H1 (cell line): ENCODE measurements around the gene KPRP. TPM values are rescaled to one million over a fixed set of nuclear protein-coding genes. Genes with fewer than 3 reads are reported as not detected.

Source experiments
- CTCF ChIA-PET: fragments of 300-600 bp; sonication (Branson Sonifier 250); formaldehyde crosslinking; loops from one replicate; lab custom pipeline; 2021; ENCODE audit not compliant: partially characterized antibody; lab: Charles Lee
- POLR2A ChIA-PET: fragments of 300-600 bp; sonication (Branson Sonifier 250); formaldehyde crosslinking; loops from one replicate; lab custom pipeline; 2021; ENCODE audit warnings: inconsistent platforms; ENCODE audit not compliant: partially characterized antibody; lab: Charles Lee
- DNase-seq, 2 experiments: peaks; one replicate each; pipeline versions ENCODE4 v3.0.0 to v3.0.0-alpha.2; 2010 to 2022; ENCODE audit warnings: low spot score in 2 of 2, low read depth in 1 of 2, mixed read lengths in 1 of 2
- FAIRE-seq: peaks from 2 replicates; lab custom pipeline; 2011; peaks lifted over from hg19 to GRCh38; lab: Jason Lieb, UNC
- H2AFZ ChIP-seq: 2 replicates; pipeline ENCODE4 v1.8.1; 2012; ENCODE audit warnings: low read length, inconsistent platforms
- H2AK5ac ChIP-seq: 2 replicates; pipeline ENCODE4 v1.6.1; 2013; ENCODE audit warnings: low read depth, low read length
- H2BK120ac ChIP-seq: replicated peaks from 2 replicates; pipeline ENCODE3; 2013; ENCODE audit warnings: low read depth, low read length, inconsistent platforms
- H2BK12ac ChIP-seq: 2 replicates; pipeline ENCODE4 v1.6.1; 2013; ENCODE audit warnings: low read depth, low read length
- H2BK15ac ChIP-seq: 2 replicates; pipeline ENCODE4 v1.6.1; 2013; ENCODE audit warnings: low read length
- H2BK20ac ChIP-seq: 2 replicates; pipeline ENCODE4 v1.6.1; 2013; ENCODE audit warnings: low read length
- H2BK5ac ChIP-seq: 2 replicates; pipeline ENCODE4 v1.6.1; 2013; ENCODE audit warnings: low read depth, low read length
- H3K14ac ChIP-seq: 2 replicates; pipeline ENCODE4 v1.6.1; 2013; ENCODE audit warnings: inconsistent platforms; ENCODE audit not compliant: insufficient read length
- H3K18ac ChIP-seq: 2 replicates; pipeline ENCODE4 v1.6.1; 2013; ENCODE audit warnings: low read length; ENCODE audit errors: extremely low read depth
- H3K23ac ChIP-seq: 2 replicates; pipeline ENCODE4 v1.6.1; 2013; ENCODE audit warnings: inconsistent platforms; ENCODE audit not compliant: insufficient read length
- H3K23me2 ChIP-seq: 2 replicates; pipeline ENCODE4 v1.6.1; 2013; ENCODE audit warnings: low read depth, low read length
- H3K27ac ChIP-seq: 2 replicates; pipeline ENCODE4 v1.6.1; 2011; ENCODE audit warnings: low read depth, low read length, inconsistent platforms
- H3K27me3 ChIP-seq, 4 experiments: replicated peaks in 1 of 4; 1 replicate in 1 of 4; 2 replicates in 3 of 4; pipeline versions ENCODE4 v1.6.1 to v1.8.1; 2011 to 2013; ENCODE audit warnings: low read length in 3 of 4, mild to moderate bottlenecking in 3 of 4, inconsistent platforms in 2 of 4, mixed read lengths in 2 of 4, moderate library complexity in 1 of 4; ENCODE audit not compliant: control insufficient read depth in 3 of 4, insufficient read depth in 3 of 4; ENCODE audit errors: extremely low read depth in 1 of 4
- H3K36me3 ChIP-seq, 4 experiments: 2 replicates each; pipeline versions ENCODE4 v1.6.1 to v1.8.1; 2011 to 2013; ENCODE audit warnings: mild to moderate bottlenecking in 4 of 4, low read length in 3 of 4, moderate library complexity in 2 of 4, control low read depth in 1 of 4, inconsistent platforms in 1 of 4; ENCODE audit not compliant: insufficient read depth in 4 of 4, control insufficient read depth in 2 of 4
- H3K4ac ChIP-seq: replicated peaks from 2 replicates; pipeline ENCODE3; 2013; ENCODE audit warnings: low read length, low read depth, mixed read lengths, inconsistent platforms; ENCODE audit not compliant: insufficient read length
- H3K4me1 ChIP-seq, 4 experiments: replicated peaks in 1 of 4; 1 replicate in 1 of 4; 2 replicates in 3 of 4; pipeline versions ENCODE4 v1.6.1 to v1.8.1; 2011 to 2013; ENCODE audit warnings: low read length in 3 of 4, inconsistent platforms in 2 of 4, mixed read lengths in 1 of 4; ENCODE audit not compliant: insufficient read depth in 4 of 4, control insufficient read depth in 3 of 4
- H3K4me2 ChIP-seq, 2 experiments: 2 replicates each; pipeline versions ENCODE4 v1.6.1 to v1.8.1; 2011 to 2013; ENCODE audit warnings: low read depth in 2 of 2, low read length in 2 of 2, control low read depth in 1 of 2, inconsistent platforms in 1 of 2, mild to moderate bottlenecking in 1 of 2; ENCODE audit not compliant: insufficient read depth in 1 of 2
- H3K4me3 ChIP-seq, 4 experiments: fragments of 200-600, 300-600 bp in 1 of 4; sonication (generic), shearing (Covaris generic), sonication (Bioruptor Twin) in 1 of 4; 2 replicates each; pipeline versions ENCODE4 v1.5.1 to v1.8.1; 2011 to 2016; ENCODE audit warnings: low read length in 4 of 4, low read depth in 3 of 4, control low read depth in 2 of 4, inconsistent platforms in 2 of 4, mild to moderate bottlenecking in 2 of 4, mixed read lengths in 1 of 4, moderate library complexity in 1 of 4; ENCODE audit not compliant: insufficient read depth in 2 of 4; ENCODE audit errors: extremely low read depth in 1 of 4
- H3K56ac ChIP-seq: replicated peaks from 2 replicates; pipeline ENCODE3; 2013; ENCODE audit warnings: low read depth, mild to moderate bottlenecking, mixed read lengths, low read length, inconsistent platforms; ENCODE audit not compliant: insufficient read length
- H3K79me1 ChIP-seq: 2 replicates; pipeline ENCODE4 v1.6.1; 2013; ENCODE audit warnings: low read depth, low read length, control low read depth
- H3K79me2 ChIP-seq, 2 experiments: 2 replicates each; pipeline versions ENCODE4 v1.6.1 to v1.8.1; 2012 to 2013; ENCODE audit warnings: low read length in 2 of 2, mild to moderate bottlenecking in 2 of 2, inconsistent platforms in 1 of 2; ENCODE audit not compliant: insufficient read depth in 2 of 2, control insufficient read depth in 1 of 2
- H3K9ac ChIP-seq, 4 experiments: replicated peaks in 1 of 4; 1 replicate in 1 of 4; 2 replicates in 3 of 4; pipeline versions ENCODE4 v1.6.1 to v1.8.1; 2011 to 2013; ENCODE audit warnings: low read depth in 3 of 4, low read length in 3 of 4, control low read depth in 2 of 4, mild to moderate bottlenecking in 2 of 4, moderate library complexity in 2 of 4, inconsistent platforms in 1 of 4; ENCODE audit errors: extremely low read depth in 1 of 4
- H3K9me3 ChIP-seq, 2 experiments: 2 replicates each; pipeline versions ENCODE4 v1.6.1 to v1.8.1; 2012 to 2013; ENCODE audit warnings: mild to moderate bottlenecking in 2 of 2, moderate library complexity in 2 of 2, control low read depth in 1 of 2, inconsistent platforms in 1 of 2, low read depth in 1 of 2, low read length in 1 of 2, mixed read lengths in 1 of 2; ENCODE audit not compliant: insufficient read depth in 2 of 2
- H4K20me1 ChIP-seq, 2 experiments: replicated peaks in 1 of 2; 2 replicates each; pipeline versions ENCODE3 to v1.8.1; 2011 to 2013; ENCODE audit warnings: inconsistent platforms in 2 of 2, low read length in 2 of 2, mild to moderate bottlenecking in 1 of 2; ENCODE audit not compliant: insufficient read depth in 2 of 2, control insufficient read depth in 1 of 2
- H4K5ac ChIP-seq: 2 replicates; pipeline ENCODE4 v1.6.1; 2013; ENCODE audit warnings: low read length, low read depth, mixed read lengths, inconsistent platforms; ENCODE audit not compliant: insufficient read length
- H4K8ac ChIP-seq: 2 replicates; pipeline ENCODE4 v1.8.0; 2013; ENCODE audit warnings: mild to moderate bottlenecking, moderate library complexity, low read length, inconsistent platforms; ENCODE audit not compliant: insufficient read depth; ENCODE audit errors: extremely low read depth
- H4K91ac ChIP-seq: replicated peaks from 2 replicates; pipeline ENCODE3; 2013; ENCODE audit warnings: low read length, mixed read lengths, inconsistent platforms; ENCODE audit not compliant: insufficient read length
- BCL11A ChIP-seq, 2 experiments: IDR thresholded peaks; one replicate each; pipeline ENCODE4 v1.6.1; 2011; ENCODE audit warnings: low read depth in 2 of 2, low read length in 2 of 2, mild to moderate bottlenecking in 2 of 2
- CBX5 ChIP-seq: fragments of 300-800, 300-1000 bp; sonication (generic); IDR thresholded peaks from 2 replicates; pipeline ENCODE4 v1.7.1; 2016; ENCODE audit warnings: antibody characterized with exemption, low read length, low read depth
- CTBP2 ChIP-seq: IDR thresholded peaks from 2 replicates; pipeline ENCODE4 v1.7.0; 2011; ENCODE audit warnings: borderline replicate concordance, mild to moderate bottlenecking, moderate library complexity, mixed read lengths, low read length; ENCODE audit not compliant: insufficient read depth, insufficient read length
- HDAC2 ChIP-seq, 2 experiments: fragments of 300-600 bp in 1 of 2; sonication (generic) in 1 of 2; IDR thresholded peaks; 2 replicates each; pipeline ENCODE4 v1.6.1; 2011 to 2012; ENCODE audit warnings: low read depth in 2 of 2, low read length in 2 of 2, mild to moderate bottlenecking in 2 of 2, moderate library complexity in 2 of 2, borderline replicate concordance in 1 of 2, inconsistent platforms in 1 of 2
- KDM1A ChIP-seq: fragments of 200-600, 300-600 bp; sonication (generic); IDR thresholded peaks from 2 replicates; pipeline ENCODE4 v1.7.1; 2016; ENCODE audit warnings: mild to moderate bottlenecking, low read length, borderline replicate concordance
- MAFK ChIP-seq: IDR thresholded peaks from 2 replicates; pipeline ENCODE4 v1.6.1; 2012; ENCODE audit warnings: low read depth, mild to moderate bottlenecking, improper control_type of control experiment, low read length
- POLR2A ChIP-seq, 2 experiments: IDR thresholded peaks; 1 replicate in 1 of 2; 2 replicates in 1 of 2; pipeline ENCODE4 v1.6.1; 2011; ENCODE audit warnings: low read depth in 2 of 2, low read length in 2 of 2, mild to moderate bottlenecking in 2 of 2; ENCODE audit errors: control extremely low read depth in 1 of 2
- RNF2 ChIP-seq: fragments of 200-900, 300-1000 bp; sonication (generic); IDR thresholded peaks from 2 replicates; pipeline ENCODE4 v1.7.1; 2016; ENCODE audit warnings: borderline replicate concordance, low read depth, mild to moderate bottlenecking, antibody characterized with exemption, low read length; ENCODE audit not compliant: poor library complexity, severe bottlenecking; ENCODE audit errors: missing control alignments
- RXRA ChIP-seq: IDR thresholded peaks from 2 replicates; pipeline ENCODE4 v1.6.1; 2011; ENCODE audit warnings: low read depth, mild to moderate bottlenecking, low read length, moderate library complexity; ENCODE audit not compliant: insufficient read depth
- SIN3A ChIP-seq, 2 experiments: IDR thresholded peaks in 1 of 2; conservative IDR thresholded peaks in 1 of 2; 2 replicates each; pipeline ENCODE4 v1.6.1; 2011 to 2012; ENCODE audit warnings: low read length in 2 of 2, improper control_type of control experiment in 1 of 2, low read depth in 1 of 2, mild to moderate bottlenecking in 1 of 2
- SUZ12 ChIP-seq: fragments of 200-600 bp; sonication (generic); IDR thresholded peaks from 2 replicates; pipeline ENCODE4 v1.6.1; 2012; ENCODE audit warnings: mild to moderate bottlenecking, inconsistent platforms, low read length, moderate library complexity, mixed read lengths
- TAF7 ChIP-seq: optimal IDR thresholded peaks from 2 replicates; pipeline ENCODE3; 2011; ENCODE audit warnings: low read depth, mild to moderate bottlenecking, inconsistent platforms, low read length, moderate library complexity, borderline replicate concordance
- WGBS, 2 experiments: shearing (Covaris generic) in 1 of 2; methylation state at CpG; one replicate each; pipeline versions ENCODE4 v1.1.6 to v1.1.7; 2013 to 2015; ENCODE audit warnings: low lambda C conversion rate in 2 of 2, mixed read lengths in 2 of 2, inconsistent platforms in 1 of 2, low coverage in 1 of 2, missing lambda C conversion rate in 1 of 2; ENCODE audit not compliant: insufficient replicate concordance in 2 of 2, insufficient coverage in 1 of 2, insufficient read length in 1 of 2; ENCODE audit errors: extremely low coverage in 1 of 2, missing lambda C conversion rate in 1 of 2; 5-methylcytosine and 5-hydroxymethylcytosine counted together
- polyA plus RNA-seq, 7 experiments: library from polyadenylated mRNA; depleted of rRNA in 3 of 7; stranded (reverse) in 5 of 7; unstranded in 2 of 7; fragments of >200 nt in 5 of 7; fragments of 200-250 nt in 2 of 7; gene quantifications; 1 replicate in 5 of 7; 2 replicates in 1 of 7; 4 replicates in 1 of 7; pipeline versions ENCODE4 v1.2.1 to v1.2.3, GENCODE V29; 2011 to 2013; ENCODE audit warnings: missing spikeins in 2 of 7, mixed read lengths in 2 of 7
- total RNA-seq: library from RNA; stranded (reverse); fragmentation: NEBNext Ultra II Directional; extraction: Animal tissue kit (Norgen Biotek cat#: 25700); gene quantifications from 2 replicates; pipeline ENCODE4 v1.2.1, GENCODE V29; 2021

Gene KPRP
- total and polyA plus RNA-seq, 2 of the 8 experiments (the other 6 are each of a cell fraction or from before 2014, with no cell fraction given), result not detected

DNA sequence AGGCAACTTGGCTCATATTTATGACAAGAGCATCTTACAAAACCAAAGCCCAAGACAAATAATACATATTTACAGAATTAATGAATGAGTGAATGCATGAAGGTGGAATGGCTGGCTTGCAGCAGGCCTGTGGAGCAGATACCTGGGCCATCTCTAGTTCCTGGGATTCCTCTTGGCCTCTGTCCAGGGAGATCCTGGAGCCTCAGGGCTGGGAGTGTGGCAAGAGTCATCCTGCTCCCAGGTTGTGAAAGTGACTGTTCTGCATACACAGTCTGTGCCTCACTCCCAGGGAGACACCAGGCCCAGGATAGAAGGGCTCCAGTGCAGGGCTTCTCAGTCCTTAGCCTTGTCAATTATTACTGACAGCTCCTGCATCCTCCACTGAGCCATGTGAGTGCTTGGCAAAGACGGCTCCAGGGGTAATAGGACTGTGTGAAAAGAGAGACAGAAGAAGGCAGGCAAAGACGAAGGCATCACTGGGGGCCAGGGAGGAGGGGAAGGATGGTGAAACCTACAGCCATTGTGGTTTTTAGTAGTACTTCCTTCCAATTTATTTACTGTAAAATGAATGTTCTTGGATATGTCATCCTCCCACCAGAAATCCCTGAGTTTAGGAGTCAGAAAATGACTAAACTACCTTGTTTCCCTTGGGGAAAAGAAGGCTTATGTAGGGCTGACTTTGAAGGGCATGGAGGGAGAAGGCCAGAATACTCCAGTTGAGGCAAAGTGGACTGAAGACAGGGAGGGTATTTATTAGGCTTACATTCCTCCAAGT lies 14.3 kb upstream of the KPRP start:
- Histone ChIP-seq H3K14ac (no peak overlapping the region), H2BK12ac (no peak overlapping the region), H3K4me2 (no peak overlapping the region), H2AFZ (no peak overlapping the region), H3K36me3 (no peaks in the 10 kb centered on the region; a peak in 1 of 8 replicates), H2BK15ac (no peak overlapping the region), H3K18ac (no peak overlapping the region), H3K23me2 (no peaks in the 10 kb centered on the region), H2BK120ac (no peak overlapping the region), H2BK5ac (no peak overlapping the region), H3K27ac (no peak overlapping the region), H3K27me3 (no peaks in the 10 kb centered on the region), H2BK20ac (no peak overlapping the region), H3K23ac (no peak overlapping the region), H2AK5ac (no peak overlapping the region), H4K8ac (no peak overlapping the region), H4K20me1 (no peaks in the 10 kb centered on the region), H4K91ac (no peak overlapping the region), H3K79me1 (no peaks in the 10 kb centered on the region), H3K4ac (no peak overlapping the region), H3K9ac (no peak overlapping the region), H3K4me3 (no peak overlapping the region), H3K4me1 (no peaks in the 10 kb centered on the region), H4K5ac (no peak overlapping the region), H3K79me2 (no peaks in the 10 kb centered on the region), H3K56ac (no peak overlapping the region), H3K9me3 (peaks cover 80 to 90% of the 10 kb centered on the region in 2 experiments)
- ChIA-PET POLR2A (no interaction called here), CTCF (no interaction called here)
- FAIRE-seq (no peak), DNase-seq (no peak)
- WGBS, 2 experiments, result 65% methylated on average over 2 of the region's 2 CpGs; no CpG with 5 or more reads in 1 of the 2 experiments
- TF ChIP-seq BCL11A (IDR thresholded peaks at IDR 0.05; ENCODE audit: low read depth in 2 of 2, low read length in 2 of 2), result no peak
- no peak for TF ChIP-seq KDM1A
- no peak for TF ChIP-seq CTBP2
- no peak for TF ChIP-seq HDAC2 (IDR thresholded peaks at IDR 0.05; ENCODE audit: borderline replicate concordance in 1 of 2, low read depth in 2 of 2, low read length in 2 of 2)
- no peak for TF ChIP-seq RNF2
- no peak for TF ChIP-seq RXRA
- TF ChIP-seq TAF7, result no peak
- TF ChIP-seq SIN3A (conservative IDR thresholded peaks at IDR 0.05 in 1 of 2, IDR thresholded peaks at IDR 0.05 in 1 of 2; ENCODE audit: low read depth in 1 of 2, low read length in 2 of 2), result no peak
- no peak for TF ChIP-seq CBX5
- no peak for TF ChIP-seq POLR2A (IDR thresholded peaks at IDR 0.05; ENCODE audit: control extremely low read depth in 1 of 2, low read depth in 2 of 2, low read length in 2 of 2)
- no peak for TF ChIP-seq MAFK
- no peak for TF ChIP-seq SUZ12
